Thymus (tissue), 11 donors: ENCODE data around the gene SLX9. TPM values are rescaled to one million over a fixed set of nuclear protein-coding genes. Genes with fewer than 3 reads are reported as not detected.

ENCODE experiments used
- DNase-seq, 9 donors: peaks; one replicate each; pipeline ENCODE4 v3.0.0-alpha.2; 2013; ENCODE audit warnings: low spot score in 9 of 9, low read depth in 6 of 9, missing footprints in 1 of 9
- H3K27ac ChIP-seq, 2 donors: one replicate each; pipeline ENCODE4 v1.5.1; 2013; ENCODE audit warnings: control low read depth in 1 of 2, low read depth in 1 of 2, low read length in 1 of 2, mild to moderate bottlenecking in 1 of 2, moderate library complexity in 1 of 2
- H3K27me3 ChIP-seq, 2 donors: one replicate each; pipeline ENCODE4 v1.5.1; 2013; ENCODE audit warnings: low read length in 1 of 2; ENCODE audit not compliant: control insufficient read depth in 2 of 2, insufficient read depth in 1 of 2
- H3K36me3 ChIP-seq, 2 donors: one replicate each; pipeline ENCODE4 v1.5.1; 2013; ENCODE audit warnings: low read length in 1 of 2, mild to moderate bottlenecking in 1 of 2, moderate library complexity in 1 of 2; ENCODE audit not compliant: control insufficient read depth in 2 of 2, insufficient read depth in 2 of 2
- H3K4me1 ChIP-seq, 2 donors: one replicate each; pipeline ENCODE4 v1.5.1; 2013; ENCODE audit warnings: low read length in 2 of 2; ENCODE audit not compliant: control insufficient read depth in 2 of 2, insufficient read depth in 2 of 2
- H3K4me3 ChIP-seq, 2 donors: one replicate each; pipeline ENCODE4 v1.5.1; 2013; ENCODE audit warnings: low read length in 2 of 2, control low read depth in 1 of 2, mild to moderate bottlenecking in 1 of 2
- H3K9me3 ChIP-seq, 2 donors: one replicate each; pipeline ENCODE4 v1.5.1; 2013; ENCODE audit warnings: low read length in 1 of 2, mild to moderate bottlenecking in 1 of 2; ENCODE audit not compliant: control insufficient read depth in 2 of 2, insufficient read depth in 1 of 2
- WGBS: extraction: QIAGEN DNeasy Blood & Tissue Kit; methylation state at CpG from one replicate; pipeline ENCODE4 v1.1.7; 2013; 5-methylcytosine and 5-hydroxymethylcytosine counted together
- polyA plus RNA-seq: library from polyadenylated mRNA; stranded (reverse); fragments of 200-250 nt; gene quantifications from one replicate; pipeline ENCODE4 v1.2.3, GENCODE V29; 2013
- total RNA-seq: library from RNA; stranded (reverse); fragments of 120-200 nt; gene quantifications from one replicate; pipeline ENCODE4 v1.2.4, GENCODE V29; 2013
- donor health status: healthy.

Gene SLX9
- total and polyA plus RNA-seq, 2 donors = 28.4 to 29.0 TPM

DNA sequence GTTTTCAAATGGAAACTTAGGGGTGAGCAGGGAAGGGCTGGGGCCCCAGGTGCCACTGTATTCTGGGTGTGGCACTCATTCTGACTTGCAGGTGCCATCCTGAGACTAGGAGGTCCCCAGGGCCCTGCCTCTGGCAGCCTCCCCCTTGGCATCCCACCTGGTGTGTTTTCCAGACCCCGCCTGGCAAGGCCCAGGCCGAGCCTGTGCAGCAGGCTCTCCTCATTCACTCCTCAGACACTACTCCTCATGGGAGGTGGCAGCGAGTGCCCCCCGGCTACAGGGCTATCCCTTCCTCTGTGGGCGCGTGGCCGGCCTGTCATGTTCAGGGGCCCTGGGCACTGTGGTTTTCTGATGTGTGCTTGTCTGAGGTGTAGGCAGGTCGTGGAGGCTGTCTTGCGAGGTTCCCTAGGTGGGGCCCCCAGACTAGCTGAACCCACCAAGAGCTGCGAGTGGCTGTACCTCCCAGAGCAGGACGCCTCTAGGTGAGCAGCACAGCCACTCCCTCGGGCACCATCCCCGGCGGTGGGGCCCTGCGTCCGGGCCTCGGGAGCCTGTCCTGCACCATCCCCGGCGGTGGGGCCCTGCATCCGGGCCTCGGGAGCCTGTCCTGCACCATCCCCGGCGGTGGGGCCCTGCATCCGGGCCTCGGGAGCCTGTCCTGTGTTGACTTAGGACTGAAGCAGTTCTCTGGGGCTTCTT is 13.2 kb downstream of the SLX9 start:
- Histone ChIP-seq H3K4me1 (no peaks in the 10 kb centered on the region), H3K27ac (no peak overlapping the region), H3K4me3 (no peak overlapping the region), H3K9me3 (no peaks in the 10 kb centered on the region), H3K36me3 (peaks cover 39 to 57% of the 10 kb centered on the region in 2 donors), H3K27me3 (no peaks in the 10 kb centered on the region)
- WGBS = 94% methylated on average over 25 of the region's 25 CpGs
- no peak for DNase-seq

GRCh38 chr21:44953628-44954021 is 13.8 kb downstream of the SLX9 start:
- no peaks in the 10 kb centered on the region for H3K4me1 ChIP-seq
- peaks cover 0 to 3% of the 10 kb centered on the region in 2 donors for H3K9me3 ChIP-seq
- WGBS = 99% methylated on average over 13 of the region's 13 CpGs
- DNase-seq = no peak
- no peak overlapping the region for H3K27ac ChIP-seq
- no peak overlapping the region for H3K4me3 ChIP-seq
- H3K27me3 ChIP-seq = no peaks in the 10 kb centered on the region
- H3K36me3 ChIP-seq = peaks cover 42 to 62% of the 10 kb centered on the region in 2 donors

GRCh38 chr21:44954281-44954771 is 14.5 kb downstream of the SLX9 start:
- Histone ChIP-seq H3K27ac (no peak overlapping the region), H3K4me3 (no peak overlapping the region), H3K36me3 (peaks cover 42 to 67% of the 10 kb centered on the region in 2 donors), H3K4me1 (no peaks in the 10 kb centered on the region), H3K27me3 (no peaks in the 10 kb centered on the region), H3K9me3 (peaks cover 0 to 3% of the 10 kb centered on the region in 2 donors)
- no peak for DNase-seq
- 98% methylated on average over 22 of the region's 22 CpGs for WGBS

DNA sequence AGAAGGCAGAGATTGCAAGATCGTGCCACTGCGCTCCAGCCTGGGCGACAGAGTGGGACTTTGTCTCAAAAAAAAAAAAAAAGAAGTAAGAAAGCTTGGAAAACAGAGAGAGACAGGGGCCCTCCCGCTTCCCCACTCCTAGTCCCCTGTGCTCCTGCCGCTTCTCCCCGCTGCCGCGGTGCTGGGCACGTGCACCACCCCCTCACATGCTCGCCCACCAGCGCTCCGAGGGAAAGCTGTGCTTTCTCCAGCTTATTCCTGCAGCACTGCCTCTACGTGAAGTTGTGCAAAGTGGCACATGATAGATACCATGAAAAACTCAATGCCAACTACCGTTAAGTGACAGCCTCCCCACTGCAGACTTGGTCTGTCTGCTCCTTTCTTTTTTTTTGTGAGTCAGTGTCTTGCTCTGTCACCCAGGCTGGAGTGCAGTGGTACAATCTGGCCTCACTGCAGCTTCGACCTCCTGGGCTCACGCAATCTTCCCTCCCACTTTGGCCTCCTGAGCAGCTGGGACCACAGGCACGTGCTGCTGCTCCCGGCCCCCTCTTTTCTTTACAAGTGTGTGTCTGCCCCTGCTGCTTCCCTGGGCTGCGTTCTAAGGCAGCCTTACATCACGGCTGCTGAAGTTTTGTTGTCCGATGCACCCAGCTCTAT is 15.4 kb downstream of the SLX9 start:
- DNase-seq = no peak
- peaks cover 48 to 75% of the 10 kb centered on the region in 2 donors for H3K36me3 ChIP-seq
- H3K9me3 ChIP-seq = peaks cover 0 to 3% of the 10 kb centered on the region in 2 donors
- H3K4me1 ChIP-seq = no peaks in the 10 kb centered on the region
- H3K4me3 ChIP-seq = no peak overlapping the region
- H3K27me3 ChIP-seq = no peaks in the 10 kb centered on the region
- WGBS = 97% methylated on average over 21 of the region's 21 CpGs
- H3K27ac ChIP-seq = no peak overlapping the region

DNA sequence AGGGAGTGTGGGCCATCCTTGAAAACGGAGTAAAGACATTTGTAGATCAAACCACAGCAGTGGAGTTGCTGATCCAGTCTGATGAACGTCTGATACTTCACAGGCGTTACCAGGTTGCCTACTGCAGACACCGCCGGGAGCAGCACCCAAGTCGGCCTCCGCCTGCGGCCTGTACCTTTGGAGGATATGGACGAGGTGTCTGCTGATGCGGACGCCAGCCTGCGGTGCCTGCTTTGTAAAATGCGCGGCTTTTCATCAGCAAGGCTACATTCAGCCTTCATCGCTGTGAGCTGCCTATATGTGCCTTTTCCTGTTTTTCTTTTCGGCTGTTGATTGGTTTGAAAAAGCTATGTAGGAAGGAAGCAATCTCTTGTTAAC is 16.0 kb downstream of the SLX9 start:
- no peaks in the 10 kb centered on the region for H3K4me1 ChIP-seq
- peaks cover 0 to 3% of the 10 kb centered on the region in 2 donors for H3K9me3 ChIP-seq
- no peaks in the 10 kb centered on the region for H3K27me3 ChIP-seq
- peaks cover 48 to 79% of the 10 kb centered on the region in 2 donors for H3K36me3 ChIP-seq
- no peak for DNase-seq
- H3K4me3 ChIP-seq = no peak overlapping the region
- no peak overlapping the region for H3K27ac ChIP-seq
- WGBS = 98% methylated on average over 16 of the region's 16 CpGs

GRCh38 chr21:44956356-44957046 is 16.7 kb downstream of the SLX9 start:
- WGBS = 94% methylated on average over 35 of the region's 35 CpGs
- peaks cover 0 to 3% of the 10 kb centered on the region in 2 donors for H3K9me3 ChIP-seq
- no peak for DNase-seq
- H3K4me3 ChIP-seq = no peak overlapping the region
- H3K27ac ChIP-seq = no peak overlapping the region
- peaks cover 46 to 73% of the 10 kb centered on the region in 2 donors for H3K36me3 ChIP-seq
- no peaks in the 10 kb centered on the region for H3K27me3 ChIP-seq
- H3K4me1 ChIP-seq = no peaks in the 10 kb centered on the region

DNA sequence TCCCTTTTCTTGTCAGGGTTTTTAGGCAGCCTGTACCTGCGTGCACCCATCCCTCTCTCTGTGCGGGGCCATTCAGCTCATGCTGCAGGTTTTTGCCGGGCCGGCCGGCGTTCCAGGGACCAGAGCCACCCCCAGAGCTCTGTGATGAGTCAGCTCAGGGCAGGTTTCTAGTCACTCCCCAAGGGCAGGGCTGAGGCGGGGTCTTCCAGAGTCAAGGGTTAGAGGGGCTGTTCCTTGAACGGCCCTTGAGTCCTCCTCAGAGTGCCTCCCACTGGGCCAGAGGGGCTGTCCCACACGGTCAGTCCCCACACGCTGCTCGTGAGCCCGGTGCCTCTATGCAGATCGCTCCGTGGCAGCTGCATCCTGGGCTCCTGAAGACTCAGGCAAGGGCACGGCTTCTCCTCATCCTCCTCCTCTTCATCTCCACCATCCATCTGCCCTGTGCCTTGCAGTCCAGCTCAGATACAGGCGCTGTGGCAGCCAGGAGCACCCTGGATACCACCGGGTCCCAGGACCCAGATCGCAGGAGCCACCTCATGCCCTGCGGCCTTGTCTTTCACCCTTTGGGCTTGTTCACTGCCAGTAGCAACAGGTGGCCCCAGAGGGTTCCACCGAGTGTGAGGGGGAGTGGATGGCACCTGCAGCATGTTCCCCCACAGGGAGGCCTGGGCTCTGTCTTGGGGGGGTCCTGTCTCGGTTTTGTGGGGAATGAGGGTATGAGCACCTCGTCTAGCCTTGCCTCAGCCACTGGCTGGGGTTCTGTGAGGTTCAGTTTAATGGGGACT is 17.4 kb downstream of the SLX9 start:
- Histone ChIP-seq H3K27ac (no peak overlapping the region), H3K4me1 (no peaks in the 10 kb centered on the region), H3K27me3 (no peaks in the 10 kb centered on the region), H3K36me3 (peaks cover 48 to 68% of the 10 kb centered on the region in 2 donors), H3K9me3 (peaks cover 0 to 3% of the 10 kb centered on the region in 2 donors), H3K4me3 (no peak overlapping the region)
- no peak for DNase-seq
- 98% methylated on average over 22 of the region's 22 CpGs for WGBS

DNA sequence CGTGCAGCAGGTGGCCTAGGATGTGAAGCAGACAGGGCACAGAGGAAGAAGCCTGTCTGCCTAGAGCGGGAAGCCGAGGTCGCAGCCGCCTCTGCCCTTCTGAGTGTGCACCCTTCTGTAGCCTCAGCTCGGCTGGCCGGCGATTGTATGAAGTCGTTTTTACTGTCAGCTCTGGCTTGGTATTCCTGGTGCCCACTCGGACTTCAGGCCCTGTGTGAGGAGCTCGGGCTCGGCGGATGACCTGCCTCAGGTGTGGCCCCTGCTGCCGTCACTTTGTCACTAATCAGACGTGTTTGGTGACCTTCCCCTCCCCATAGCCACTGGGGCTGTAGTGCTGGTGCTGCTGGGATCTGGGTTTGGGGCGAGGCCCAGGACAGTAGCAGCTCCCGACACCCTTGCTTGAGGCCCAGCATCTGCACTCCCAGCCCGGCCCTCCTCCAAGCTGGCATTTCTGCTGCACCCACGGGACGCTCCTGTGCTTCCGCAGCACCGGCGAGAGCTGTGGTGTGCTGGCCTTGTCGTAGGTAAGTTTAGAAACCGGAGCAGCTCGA is 18.1 kb downstream of the SLX9 start:
- Histone ChIP-seq H3K4me1 (no peaks in the 10 kb centered on the region), H3K27ac (no peak overlapping the region), H3K9me3 (peaks cover 0 to 3% of the 10 kb centered on the region in 2 donors), H3K4me3 (no peak overlapping the region), H3K27me3 (no peaks in the 10 kb centered on the region), H3K36me3 (peaks cover 54 to 64% of the 10 kb centered on the region in 2 donors)
- whole genome bisulfite sequencing = 97% methylated on average over 26 of the region's 26 CpGs
- no peak for DNase-seq
